Lower leg skin (tissue), 3 donors: ENCODE results near the gene HOXD13.

Experiments used
- POLR2A ChIP-seq, 2 donors: fragments of 450-650 bp; IDR thresholded peaks; one replicate each; pipeline ENCODE4 v1.6.1; 2016 to 2017; ENCODE audit warnings: antibody characterized with exemption in 2 of 2, mild to moderate bottlenecking in 1 of 2, moderate library complexity in 1 of 2
- TF ChIP-seq, protein P1 (sequence below), 3 donors: fragments of 450-650 bp; IDR thresholded peaks; one replicate each; pipeline ENCODE4 v1.5.1; 2016; ENCODE audit warnings: antibody characterized with exemption in 3 of 3, mild to moderate bottlenecking in 3 of 3, moderate library complexity in 2 of 3

DNA sequence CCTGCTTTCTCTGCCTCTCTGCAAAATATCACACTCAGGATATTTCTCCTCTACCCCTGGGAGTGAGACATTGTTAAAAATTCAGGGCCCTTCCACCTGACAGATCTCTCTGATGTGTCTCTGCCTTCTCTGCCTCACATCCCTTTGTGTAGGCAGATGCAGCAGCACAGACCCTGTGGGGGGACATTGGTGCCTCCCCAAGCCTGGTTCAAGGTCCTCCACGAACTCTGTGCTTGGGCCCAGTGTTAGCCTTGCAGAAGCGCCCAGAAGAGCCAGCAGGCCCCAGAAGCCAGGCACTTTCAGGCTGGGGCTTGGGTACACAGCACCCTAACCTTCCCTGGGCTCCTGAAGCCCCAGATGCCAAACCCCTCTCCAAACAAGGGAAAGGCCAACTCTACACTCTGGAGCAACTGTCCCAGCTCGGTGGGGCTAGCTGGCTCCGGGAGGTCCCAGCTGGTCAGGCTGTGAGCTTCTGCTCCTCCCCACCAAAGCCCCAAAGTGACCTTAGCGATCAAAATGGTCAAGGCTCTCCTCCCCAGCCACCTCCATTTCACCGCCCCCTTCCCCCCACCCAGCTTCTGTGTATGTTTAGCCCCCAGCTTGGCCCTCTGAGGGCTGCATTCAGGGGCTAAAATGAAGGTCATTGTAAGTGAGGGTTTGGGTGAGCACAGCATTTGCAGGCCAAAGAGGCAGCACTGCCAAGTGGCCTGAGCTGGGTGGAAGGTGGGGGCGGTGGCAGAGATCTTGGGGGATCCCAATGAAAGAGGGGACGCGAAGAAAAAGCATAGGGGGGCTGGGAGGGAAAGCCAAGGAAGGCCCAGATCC lies 32.6 kb downstream of the HOXD13 start:
- TF ChIP-seq, protein P1, sequence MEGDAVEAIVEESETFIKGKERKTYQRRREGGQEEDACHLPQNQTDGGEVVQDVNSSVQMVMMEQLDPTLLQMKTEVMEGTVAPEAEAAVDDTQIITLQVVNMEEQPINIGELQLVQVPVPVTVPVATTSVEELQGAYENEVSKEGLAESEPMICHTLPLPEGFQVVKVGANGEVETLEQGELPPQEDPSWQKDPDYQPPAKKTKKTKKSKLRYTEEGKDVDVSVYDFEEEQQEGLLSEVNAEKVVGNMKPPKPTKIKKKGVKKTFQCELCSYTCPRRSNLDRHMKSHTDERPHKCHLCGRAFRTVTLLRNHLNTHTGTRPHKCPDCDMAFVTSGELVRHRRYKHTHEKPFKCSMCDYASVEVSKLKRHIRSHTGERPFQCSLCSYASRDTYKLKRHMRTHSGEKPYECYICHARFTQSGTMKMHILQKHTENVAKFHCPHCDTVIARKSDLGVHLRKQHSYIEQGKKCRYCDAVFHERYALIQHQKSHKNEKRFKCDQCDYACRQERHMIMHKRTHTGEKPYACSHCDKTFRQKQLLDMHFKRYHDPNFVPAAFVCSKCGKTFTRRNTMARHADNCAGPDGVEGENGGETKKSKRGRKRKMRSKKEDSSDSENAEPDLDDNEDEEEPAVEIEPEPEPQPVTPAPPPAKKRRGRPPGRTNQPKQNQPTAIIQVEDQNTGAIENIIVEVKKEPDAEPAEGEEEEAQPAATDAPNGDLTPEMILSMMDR (IDR thresholded peaks at IDR 0.05), result no peak
- no peak for TF ChIP-seq POLR2A (IDR thresholded peaks at IDR 0.05)
